Fibroblast of villous mesenchyme (primary cell): ENCODE measurements around the gene ARHGAP21. TPM values are rescaled to one million over a fixed set of nuclear protein-coding genes. Genes with fewer than 3 reads are reported as not detected.

ENCODE experiments used
- DNase-seq: peaks from one replicate; pipeline ENCODE4 v3.0.0-alpha.2; 2010; ENCODE audit warnings: low read depth
- H3K4me3 ChIP-seq: 2 replicates; pipeline ENCODE4 v1.5.1; 2011; ENCODE audit warnings: low read depth, mild to moderate bottlenecking, low read length
- total RNA-seq: library from RNA; depleted of rRNA; stranded (reverse); fragments of >200 nt; gene quantifications from 2 replicates; pipeline ENCODE4 v1.2.3, GENCODE V29; 2012
- TF ChIP-seq, protein P1 (sequence below): IDR thresholded peaks from 2 replicates; pipeline ENCODE4 v1.5.1; 2012; ENCODE audit warnings: low read depth, mild to moderate bottlenecking, low read length; ENCODE audit not compliant: insufficient read depth

The ARHGAP21 gene
- total RNA-seq, 1 donor: 136 TPM

- TF ChIP-seq, protein P1, sequence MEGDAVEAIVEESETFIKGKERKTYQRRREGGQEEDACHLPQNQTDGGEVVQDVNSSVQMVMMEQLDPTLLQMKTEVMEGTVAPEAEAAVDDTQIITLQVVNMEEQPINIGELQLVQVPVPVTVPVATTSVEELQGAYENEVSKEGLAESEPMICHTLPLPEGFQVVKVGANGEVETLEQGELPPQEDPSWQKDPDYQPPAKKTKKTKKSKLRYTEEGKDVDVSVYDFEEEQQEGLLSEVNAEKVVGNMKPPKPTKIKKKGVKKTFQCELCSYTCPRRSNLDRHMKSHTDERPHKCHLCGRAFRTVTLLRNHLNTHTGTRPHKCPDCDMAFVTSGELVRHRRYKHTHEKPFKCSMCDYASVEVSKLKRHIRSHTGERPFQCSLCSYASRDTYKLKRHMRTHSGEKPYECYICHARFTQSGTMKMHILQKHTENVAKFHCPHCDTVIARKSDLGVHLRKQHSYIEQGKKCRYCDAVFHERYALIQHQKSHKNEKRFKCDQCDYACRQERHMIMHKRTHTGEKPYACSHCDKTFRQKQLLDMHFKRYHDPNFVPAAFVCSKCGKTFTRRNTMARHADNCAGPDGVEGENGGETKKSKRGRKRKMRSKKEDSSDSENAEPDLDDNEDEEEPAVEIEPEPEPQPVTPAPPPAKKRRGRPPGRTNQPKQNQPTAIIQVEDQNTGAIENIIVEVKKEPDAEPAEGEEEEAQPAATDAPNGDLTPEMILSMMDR: no peak
- no peak overlapping the region for H3K4me3 ChIP-seq
These were observed 37.6 kb downstream of the ARHGAP21 start for GRCh38 chr10:24685958-24686540.

DNA sequence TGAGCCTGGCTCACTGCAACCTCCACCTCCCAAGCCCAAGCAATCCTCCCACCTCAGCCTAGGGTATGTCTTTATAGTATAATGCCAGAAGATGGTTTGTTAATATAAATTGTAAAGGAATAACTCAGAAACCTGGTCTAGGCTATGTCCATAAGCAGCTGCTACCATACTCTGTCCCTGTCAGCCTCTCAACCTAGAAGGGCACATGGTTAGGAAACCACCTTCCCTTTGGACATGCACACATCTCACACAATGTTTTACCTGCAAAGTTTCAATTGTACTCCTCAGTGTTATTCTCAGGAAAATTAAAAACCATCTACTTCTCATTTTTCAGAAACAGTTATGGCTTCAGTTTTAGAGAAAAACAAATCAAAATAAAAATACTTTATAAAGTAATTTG is 40.1 kb downstream of the ARHGAP21 start:
- no peak for DNase-seq
- TF ChIP-seq, protein P1: no peak
- no peak overlapping the region for H3K4me3 ChIP-seq

More at GRCh38 chr10:24685958-24686540, 37.6 kb downstream of the ARHGAP21 start:
- DNase-seq: peak; percentile 85

- peak; percentile 56 for DNase-seq
- no peak overlapping the region for H3K4me3 ChIP-seq
- TF ChIP-seq, protein P1: no peak
These were observed 42.1 kb downstream of the ARHGAP21 start for GRCh38 chr10:24681572-24682088.

GRCh38 chr10:24680647-24681524 is 42.8 kb downstream of the ARHGAP21 start:
- DNase-seq: peak; percentile 46
- H3K4me3 ChIP-seq: no peak overlapping the region
- TF ChIP-seq, protein P1: no peak

DNA sequence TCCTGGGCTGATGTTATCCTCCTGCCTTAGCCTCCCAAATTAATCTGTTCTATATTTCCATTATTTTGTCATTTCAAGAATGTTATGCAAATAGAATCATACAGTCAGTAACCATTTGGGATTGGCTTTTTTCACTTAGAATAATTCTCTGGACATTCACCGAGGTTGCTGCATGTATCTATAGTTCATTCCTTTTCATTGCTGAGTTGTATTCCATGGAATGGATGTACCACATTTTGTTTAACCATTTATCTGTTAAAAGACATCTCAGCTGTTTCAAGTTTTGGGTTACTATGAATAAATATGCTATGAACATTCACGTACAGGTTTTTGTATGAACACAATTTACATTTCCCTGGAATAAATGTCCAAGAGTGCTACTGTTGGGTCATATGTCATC is 44.9 kb downstream of the ARHGAP21 start:
- TF ChIP-seq, protein P1: no peak

DNA sequence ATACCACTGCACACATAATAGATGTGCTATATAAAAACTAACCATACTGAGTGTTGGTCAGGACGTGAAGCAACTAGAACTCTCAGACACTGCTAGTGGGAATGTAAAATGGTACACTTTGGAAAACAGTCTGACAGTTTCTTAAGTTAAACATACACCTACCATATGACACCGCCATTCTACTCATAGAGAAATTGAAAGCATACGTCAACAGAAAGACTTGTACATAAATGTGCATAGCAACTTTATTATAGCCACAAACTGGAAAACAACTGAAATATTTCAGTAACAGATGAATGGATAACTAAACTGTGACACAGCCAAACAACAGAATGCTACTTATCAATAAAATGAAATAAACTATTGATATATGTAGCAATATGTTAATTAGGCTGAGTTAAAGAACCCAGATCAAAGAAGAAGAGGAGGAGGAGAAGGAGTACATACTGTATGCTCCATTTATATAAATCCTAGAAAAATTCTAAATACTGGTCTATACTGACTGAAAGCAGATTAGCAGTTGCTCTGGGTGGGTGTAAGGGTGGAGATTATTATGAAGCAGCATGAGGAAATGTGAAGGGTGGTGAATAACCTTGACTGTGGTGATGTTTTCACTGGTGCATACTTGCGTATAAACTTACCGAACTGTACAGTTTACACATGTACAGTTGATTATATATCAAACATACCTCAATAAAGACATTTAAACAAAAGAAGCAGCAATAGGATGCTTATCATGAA is 48.6 kb downstream of the ARHGAP21 start:
- no peak overlapping the region for H3K4me3 ChIP-seq
- DNase-seq: no peak
- TF ChIP-seq, protein P1: no peak

More for the DNA sequence above, 44.9 kb downstream of the ARHGAP21 start:
- no peak for DNase-seq
- no peak overlapping the region for H3K4me3 ChIP-seq
